Osteoblast (primary cell): Measurements from ENCODE around the gene RYK. TPM values are rescaled to one million over a fixed set of nuclear protein-coding genes. Genes with fewer than 3 reads are reported as not detected.

Experiments
- DNase-seq: peaks from one replicate; pipeline ENCODE4 v3.0.0; 2011; ENCODE audit warnings: low spot score, mixed read lengths; ENCODE audit not compliant: insufficient read length; ENCODE audit errors: missing footprints
- H2AFZ ChIP-seq: 2 replicates; pipeline ENCODE4 v1.6.0; 2011; ENCODE audit warnings: mild to moderate bottlenecking, low read length
- H3K27ac ChIP-seq: 2 replicates; pipeline ENCODE4 v1.5.1; 2011; ENCODE audit warnings: mild to moderate bottlenecking, low read depth, low read length, moderate library complexity
- H3K27me3 ChIP-seq: 2 replicates; pipeline ENCODE4 v1.6.0; 2012; ENCODE audit warnings: mild to moderate bottlenecking, control low read depth, inconsistent platforms, low read length, moderate library complexity; ENCODE audit not compliant: insufficient read depth
- H3K36me3 ChIP-seq: 2 replicates; pipeline ENCODE4 v1.5.1; 2011; ENCODE audit warnings: mild to moderate bottlenecking, low read length, control low read depth, moderate library complexity; ENCODE audit not compliant: insufficient read depth
- H3K4me1 ChIP-seq: 2 replicates; pipeline ENCODE4 v1.5.1; 2011; ENCODE audit warnings: mild to moderate bottlenecking, low read length, control low read depth, moderate library complexity; ENCODE audit not compliant: insufficient read depth
- H3K4me2 ChIP-seq: 2 replicates; pipeline ENCODE4 v1.6.0; 2011; ENCODE audit warnings: mild to moderate bottlenecking, low read length; ENCODE audit not compliant: insufficient read depth
- H3K4me3 ChIP-seq: fragments of 200-600 bp; sonication (generic); 3 replicates; pipeline ENCODE4 v1.5.1; 2012; ENCODE audit warnings: mild to moderate bottlenecking, low read length, inconsistent platforms; ENCODE audit not compliant: insufficient read depth
- H3K79me2 ChIP-seq: 2 replicates; pipeline ENCODE4 v1.6.0; 2012; ENCODE audit warnings: mild to moderate bottlenecking, low read length, control low read depth, inconsistent platforms; ENCODE audit not compliant: insufficient read depth
- H3K9me3 ChIP-seq: 2 replicates; pipeline ENCODE4 v1.5.1; 2011; ENCODE audit warnings: low read depth, low read length, control low read depth
- H4K20me1 ChIP-seq: 2 replicates; pipeline ENCODE4 v1.6.0; 2012; ENCODE audit warnings: mild to moderate bottlenecking, low read length, control low read depth; ENCODE audit not compliant: insufficient read depth
- CTCF ChIP-seq: IDR thresholded peaks from 2 replicates; pipeline ENCODE4 v1.5.1; 2011; ENCODE audit warnings: mild to moderate bottlenecking, low read depth, low read length, moderate library complexity; ENCODE audit errors: extremely low read depth
- total RNA-seq: library from RNA; depleted of rRNA; stranded (reverse); fragments of >200 nt; gene quantifications from 2 replicates; pipeline ENCODE4 v1.2.3, GENCODE V29; 2012

The RYK gene
- total RNA-seq, 1 donor = 117 TPM

DNA sequence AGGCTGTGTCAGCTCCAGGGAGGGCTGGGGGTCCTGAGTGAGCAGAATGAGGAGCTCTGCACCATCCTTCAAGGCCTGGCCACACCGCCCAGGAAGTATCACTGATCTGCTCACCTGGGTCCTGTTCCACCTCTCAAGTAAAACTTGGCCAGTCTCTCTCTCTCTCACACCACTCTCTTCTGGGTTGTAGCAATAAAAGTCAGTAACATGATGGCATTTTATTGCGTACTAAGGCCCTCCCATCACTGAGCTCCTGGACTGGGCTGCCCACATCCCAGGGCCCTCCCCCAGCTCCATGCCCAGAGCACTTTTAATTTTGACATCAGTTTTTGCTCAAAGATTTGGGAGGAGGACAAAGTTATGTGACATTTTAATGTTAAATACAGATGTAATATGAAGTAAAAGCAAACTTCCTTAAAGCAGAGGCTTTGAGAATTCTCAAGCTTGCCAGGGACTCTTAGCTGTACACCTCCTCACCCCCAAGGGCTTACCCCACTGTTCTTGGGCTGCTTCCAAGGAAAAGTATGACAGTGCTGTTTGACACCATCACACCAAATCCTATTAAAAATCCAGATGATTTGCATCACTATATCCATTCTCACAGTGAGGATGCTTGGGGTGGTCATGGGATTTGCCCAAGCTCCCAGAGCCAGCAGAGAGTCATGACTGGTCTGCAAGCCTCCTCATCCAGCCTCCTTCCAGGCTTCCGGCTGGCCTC is 115.8 kb downstream of the RYK start:
- H3K79me2 ChIP-seq = no peaks in the 10 kb centered on the region
- no peaks in the 10 kb centered on the region for H3K9me3 ChIP-seq
- H2AFZ ChIP-seq = no peak overlapping the region
- H3K27ac ChIP-seq = no peak overlapping the region
- no peak overlapping the region for H3K4me3 ChIP-seq
- no peaks in the 10 kb centered on the region for H3K36me3 ChIP-seq
- DNase-seq = no peak
- no peak for TF ChIP-seq CTCF
- H3K4me1 ChIP-seq = no peaks in the 10 kb centered on the region
- no peak overlapping the region for H3K4me2 ChIP-seq
- no peaks in the 10 kb centered on the region for H3K27me3 ChIP-seq
- no peaks in the 10 kb centered on the region for H4K20me1 ChIP-seq

DNA sequence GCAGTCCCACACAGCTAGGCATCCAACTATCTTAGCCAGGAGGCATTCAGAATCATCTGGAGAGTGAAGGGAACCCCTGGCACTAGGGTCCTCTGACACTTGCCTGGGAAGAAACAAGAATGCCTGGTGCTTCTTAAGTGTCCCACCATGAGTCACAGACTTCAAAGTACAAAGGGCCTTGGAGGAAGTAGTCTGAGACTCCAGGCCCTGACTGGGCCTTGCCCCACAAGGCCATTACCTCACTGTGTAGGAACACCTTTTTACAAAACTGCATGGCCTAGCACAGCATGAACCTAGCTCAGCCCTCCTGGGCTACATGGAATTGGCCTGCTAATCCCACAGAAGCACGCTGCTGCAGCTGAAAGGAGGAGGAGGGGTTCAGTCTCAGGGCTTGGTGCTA is 116.4 kb downstream of the RYK start:
- Histone ChIP-seq H3K4me2 (no peak overlapping the region), H3K9me3 (no peaks in the 10 kb centered on the region), H3K36me3 (no peaks in the 10 kb centered on the region), H3K4me1 (no peaks in the 10 kb centered on the region), H3K4me3 (no peak overlapping the region), H3K27me3 (no peaks in the 10 kb centered on the region), H3K27ac (no peak overlapping the region), H2AFZ (no peak overlapping the region), H3K79me2 (no peaks in the 10 kb centered on the region), H4K20me1 (no peaks in the 10 kb centered on the region)
- no peak for TF ChIP-seq CTCF
- DNase-seq = no peak

- no peak for TF ChIP-seq CTCF
Observed at GRCh38 chr3:134132961-134133360, 117.7 kb downstream of the RYK start.

DNA sequence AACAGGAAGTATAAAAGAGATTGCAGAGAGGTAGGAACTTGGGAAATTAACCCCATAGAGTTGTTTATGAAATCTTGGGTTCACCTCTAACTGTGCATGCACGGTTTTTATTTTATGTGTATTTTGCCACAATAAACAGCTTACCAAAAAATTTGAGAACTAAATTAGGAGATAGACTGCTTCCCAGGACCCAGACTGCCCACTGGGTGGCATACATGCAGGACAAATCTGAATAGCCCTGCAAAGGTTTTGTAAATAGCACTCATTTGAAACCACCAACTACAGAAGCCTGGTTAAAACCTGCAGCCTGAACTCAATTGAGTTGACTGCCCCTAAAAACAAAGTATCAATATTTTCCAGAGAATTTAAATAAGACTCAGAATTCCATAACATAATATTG is 124.5 kb downstream of the RYK start:
- Histone ChIP-seq H3K79me2 (no peaks in the 10 kb centered on the region), H3K4me2 (no peak overlapping the region), H3K9me3 (no peaks in the 10 kb centered on the region), H3K27me3 (no peaks in the 10 kb centered on the region), H3K27ac (no peak overlapping the region), H3K36me3 (no peaks in the 10 kb centered on the region), H4K20me1 (no peaks in the 10 kb centered on the region), H2AFZ (no peak overlapping the region), H3K4me3 (no peak overlapping the region), H3K4me1 (no peaks in the 10 kb centered on the region)
- no peak for DNase-seq
- TF ChIP-seq CTCF = peak; percentile 42

More at GRCh38 chr3:134132961-134133360, 117.7 kb downstream of the RYK start:
- H3K36me3 ChIP-seq = no peaks in the 10 kb centered on the region
- H4K20me1 ChIP-seq = no peaks in the 10 kb centered on the region
- H3K4me1 ChIP-seq = no peaks in the 10 kb centered on the region
- H2AFZ ChIP-seq = no peak overlapping the region
- no peak overlapping the region for H3K4me3 ChIP-seq
- no peak for DNase-seq
- no peak overlapping the region for H3K4me2 ChIP-seq
- no peak overlapping the region for H3K27ac ChIP-seq
- no peaks in the 10 kb centered on the region for H3K27me3 ChIP-seq
- H3K79me2 ChIP-seq = no peaks in the 10 kb centered on the region
- H3K9me3 ChIP-seq = no peaks in the 10 kb centered on the region
